Vagina (tissue), 2 donors: ENCODE data around the gene DSE. TPM values are rescaled to one million over a fixed set of nuclear protein-coding genes. Genes with fewer than 3 reads are reported as not detected.

Source experiments
- DNase-seq, 2 donors: peaks; one replicate each; pipeline ENCODE4 v3.0.0-alpha.2; 2017; ENCODE audit errors: extremely low spot score in 2 of 2
- H3K27ac ChIP-seq: fragments of 200-600 bp; sonication (generic); one replicate; pipeline ENCODE4 v1.5.1; 2019
- H3K27me3 ChIP-seq: fragments of 200-600 bp; sonication (generic); one replicate; pipeline ENCODE4 v1.5.1; 2019
- H3K36me3 ChIP-seq, 2 donors: fragments of 200-600 bp; sonication (generic); one replicate each; pipeline ENCODE4 v1.5.1; 2017 to 2019
- H3K4me1 ChIP-seq: fragments of 200-600 bp; sonication (generic); one replicate; pipeline ENCODE4 v1.5.1; 2019
- H3K4me3 ChIP-seq, 2 donors: fragments of 200-600 bp; sonication (generic); 1 replicate in 1 of 2; 2 replicates in 1 of 2; pipeline ENCODE4 v1.5.1; 2016 to 2019
- H3K9me3 ChIP-seq: fragments of 200-600 bp; sonication (generic); one replicate; pipeline ENCODE4 v1.5.1; 2019
- CTCF ChIP-seq, 3 experiments: fragments of 450-650 bp in 2 of 3; fragments of 200-600 bp in 1 of 3; sonication (generic) in 1 of 3; IDR thresholded peaks; one replicate each; pipeline ENCODE4 v1.5.1; 2017 to 2019; ENCODE audit warnings: antibody characterized with exemption in 3 of 3, mild to moderate bottlenecking in 2 of 3, moderate library complexity in 2 of 3
- POLR2A ChIP-seq, 2 donors: fragments of 450-650 bp; IDR thresholded peaks; one replicate each; pipeline ENCODE4 v1.6.1; 2017; ENCODE audit warnings: antibody characterized with exemption in 2 of 2, mild to moderate bottlenecking in 2 of 2, moderate library complexity in 2 of 2
- POLR2AphosphoS5 ChIP-seq, 2 donors: sonication (generic); formaldehyde crosslinking; IDR thresholded peaks; one replicate each; pipeline ENCODE4 v1.9.0; 2017; ENCODE audit warnings: antibody characterized with exemption in 2 of 2, mild to moderate bottlenecking in 2 of 2, low read depth in 1 of 2; ENCODE audit not compliant: insufficient read depth in 1 of 2
- intact Hi-C: fragments of 100-400 bp; cut with DNase I; formaldehyde crosslinking; loops from one replicate; pipeline ENCODE4 v1.15.1; 2023
- total RNA-seq: library from RNA; depleted of rRNA; stranded (reverse); fragments of >200 nt; gene quantifications from one replicate; pipeline ENCODE4 v1.2.3, GENCODE V29; 2016

Gene DSE
- total RNA-seq, 1 donor from 2014 or later: 33.1 TPM

- H3K4me1 ChIP-seq: peaks cover 48% of the 10 kb centered on the region
- no peak for DNase-seq
- no peaks in the 10 kb centered on the region for H3K27me3 ChIP-seq
- no peak overlapping the region for H3K4me3 ChIP-seq
- no peaks in the 10 kb centered on the region for H3K36me3 ChIP-seq
- intact Hi-C loops: no loop called here
- no peak overlapping the region for H3K27ac ChIP-seq
- TF ChIP-seq POLR2AphosphoS5 (IDR thresholded peaks at IDR 0.05; ENCODE audit: insufficient read depth in 1 of 2, low read depth in 1 of 2) (no peak), CTCF (IDR thresholded peaks at IDR 0.05) (no peak), POLR2A (IDR thresholded peaks at IDR 0.05) (no peak)
- H3K9me3 ChIP-seq: no peaks in the 10 kb centered on the region
Observed at GRCh38 chr6:116396441-116396840, 25.7 kb downstream of the DSE start.

GRCh38 chr6:116397914-116398313 lies 27.2 kb downstream of the DSE start:
- H3K9me3 ChIP-seq: no peaks in the 10 kb centered on the region
- intact Hi-C loops: no loop called here
- H3K4me3 ChIP-seq: peak overlapping the region in 1 of 2 donors; percentile 7
- H3K4me1 ChIP-seq: peaks cover 57% of the 10 kb centered on the region
- no peak for DNase-seq
- no peak for TF ChIP-seq POLR2A (IDR thresholded peaks at IDR 0.05)
- TF ChIP-seq CTCF (IDR thresholded peaks at IDR 0.05): no peak
- no peak for TF ChIP-seq POLR2AphosphoS5 (IDR thresholded peaks at IDR 0.05; ENCODE audit: insufficient read depth in 1 of 2, low read depth in 1 of 2)
- peak overlapping the region; percentile 47 for H3K27ac ChIP-seq
- H3K27me3 ChIP-seq: no peaks in the 10 kb centered on the region
- no peaks in the 10 kb centered on the region for H3K36me3 ChIP-seq

GRCh38 chr6:116398316-116399010 lies 27.7 kb downstream of the DSE start:
- intact Hi-C loops: no loop called here
- DNase-seq: no peak
- TF ChIP-seq CTCF (IDR thresholded peaks at IDR 0.05) (no peak), POLR2AphosphoS5 (IDR thresholded peaks at IDR 0.05; ENCODE audit: insufficient read depth in 1 of 2, low read depth in 1 of 2) (no peak), POLR2A (IDR thresholded peaks at IDR 0.05) (no peak)
- H3K9me3 ChIP-seq: no peaks in the 10 kb centered on the region
- no peaks in the 10 kb centered on the region for H3K27me3 ChIP-seq
- peaks cover 55% of the 10 kb centered on the region for H3K4me1 ChIP-seq
- H3K4me3 ChIP-seq: peak overlapping the region in 1 of 2 donors; percentile 7
- H3K27ac ChIP-seq: peak overlapping the region; percentile 47
- H3K36me3 ChIP-seq: no peaks in the 10 kb centered on the region

GRCh38 chr6:116399287-116399686 lies 28.5 kb downstream of the DSE start:
- no peak for DNase-seq
- intact Hi-C loops: no loop called here
- Histone ChIP-seq H3K4me1 (peaks cover 59% of the 10 kb centered on the region), H3K9me3 (no peaks in the 10 kb centered on the region), H3K4me3 (no peak overlapping the region), H3K36me3 (no peaks in the 10 kb centered on the region), H3K27ac (no peak overlapping the region), H3K27me3 (no peaks in the 10 kb centered on the region)
- no peak for TF ChIP-seq CTCF (IDR thresholded peaks at IDR 0.05)
- no peak for TF ChIP-seq POLR2AphosphoS5 (IDR thresholded peaks at IDR 0.05; ENCODE audit: insufficient read depth in 1 of 2, low read depth in 1 of 2)
- TF ChIP-seq POLR2A (IDR thresholded peaks at IDR 0.05): no peak

GRCh38 chr6:116400328-116400727 lies 29.6 kb downstream of the DSE start:
- intact Hi-C loops: no loop called here
- no peak for DNase-seq
- Histone ChIP-seq H3K36me3 (no peaks in the 10 kb centered on the region), H3K27ac (no peak overlapping the region), H3K27me3 (no peaks in the 10 kb centered on the region), H3K4me1 (peaks cover 64% of the 10 kb centered on the region), H3K4me3 (no peak overlapping the region), H3K9me3 (no peaks in the 10 kb centered on the region)
- TF ChIP-seq CTCF (IDR thresholded peaks at IDR 0.05) (no peak), POLR2AphosphoS5 (IDR thresholded peaks at IDR 0.05; ENCODE audit: insufficient read depth in 1 of 2, low read depth in 1 of 2) (no peak), POLR2A (IDR thresholded peaks at IDR 0.05) (no peak)
